COLO668 (cell line): ENCODE data around the gene EXOC3L2.

ENCODE experiments used
- DNase-seq: peaks from one replicate; lab custom pipeline; 2025; ENCODE audit not compliant: unreplicated experiment; lab: John Stamatoyannopoulos, UW

The EXOC3L2 gene

DNA sequence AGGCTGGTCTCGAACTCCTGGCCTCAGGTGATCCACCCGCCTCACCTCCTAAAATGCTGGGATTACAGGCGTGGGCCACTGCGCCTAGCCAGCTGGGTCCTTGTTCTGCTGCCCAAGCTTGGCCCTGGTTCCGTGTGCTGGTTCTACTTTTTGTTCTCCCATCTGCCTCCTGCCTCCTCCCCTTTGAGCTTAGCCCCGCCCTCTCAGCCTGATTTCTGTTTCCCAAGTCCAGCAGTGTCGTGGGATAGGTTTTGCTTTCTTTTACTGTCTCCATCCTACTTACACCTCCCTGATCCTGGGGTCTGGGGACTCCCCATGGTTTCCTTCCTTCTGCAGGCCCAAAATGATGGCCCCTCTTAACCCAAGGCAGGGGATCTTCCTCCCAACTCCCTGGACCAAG lies 64.3 kb downstream of the EXOC3L2 start:
- DNase-seq = no peak

DNA sequence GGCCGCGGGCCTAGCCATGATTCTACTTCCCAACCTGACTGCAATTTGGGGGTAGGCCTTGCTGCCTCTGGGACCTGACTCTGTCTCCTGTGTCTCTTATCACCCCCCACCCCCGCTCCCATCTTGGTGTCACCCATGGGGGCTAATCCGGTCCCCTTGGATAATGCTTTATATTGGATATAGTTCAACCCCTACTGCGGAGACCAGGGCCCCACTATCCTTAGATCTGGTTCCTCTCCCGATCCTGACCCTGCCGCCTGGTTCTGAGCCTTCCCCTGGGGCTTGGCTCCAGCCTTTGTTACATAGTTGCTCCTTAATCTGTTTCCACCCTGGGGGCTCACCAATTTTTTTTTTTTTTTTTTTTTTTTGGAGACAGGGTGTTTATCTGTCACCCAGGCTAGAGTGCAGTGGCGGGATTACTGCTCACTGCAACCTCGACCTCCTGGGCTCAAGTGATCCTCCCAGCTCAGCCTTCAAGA lies 65.3 kb downstream of the EXOC3L2 start:
- DNase-seq = no peak

DNA sequence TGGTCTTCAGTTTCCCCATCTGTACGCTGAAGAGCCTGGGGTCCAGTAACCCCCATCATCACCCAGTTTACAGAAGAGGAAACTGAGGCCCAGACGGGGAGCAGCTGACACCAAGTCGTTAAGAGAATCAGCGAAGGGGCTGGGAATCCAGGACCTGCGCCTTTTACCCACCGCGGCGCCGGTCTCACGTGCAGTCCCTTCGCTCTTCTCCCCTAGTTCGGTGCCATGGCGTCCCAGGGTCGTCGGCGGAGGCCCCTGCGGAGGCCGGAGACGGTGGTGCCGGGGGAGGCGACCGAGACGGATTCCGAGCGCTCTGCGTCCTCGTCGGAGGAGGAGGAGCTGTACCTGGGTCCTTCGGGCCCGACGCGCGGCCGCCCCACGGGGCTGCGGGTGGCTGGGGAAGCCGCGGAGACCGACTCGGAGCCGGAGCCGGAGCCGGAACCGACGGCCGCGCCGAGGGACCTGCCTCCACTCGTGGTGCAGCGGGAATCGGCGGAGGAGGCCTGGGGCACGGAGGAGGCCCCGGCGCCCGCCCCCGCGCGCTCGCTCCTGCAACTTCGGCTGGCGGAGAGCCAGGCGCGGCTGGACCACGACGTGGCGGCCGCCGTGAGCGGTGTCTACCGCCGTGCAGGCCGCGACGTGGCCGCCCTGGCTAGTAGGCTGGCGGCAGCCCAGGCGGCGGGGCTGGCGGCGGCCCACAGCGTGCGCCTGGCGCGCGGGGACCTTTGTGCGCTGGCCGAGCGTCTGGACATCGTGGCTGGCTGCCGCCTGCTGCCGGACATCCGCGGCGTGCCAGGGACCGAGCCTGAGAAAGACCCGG lies 65.9 kb downstream of the EXOC3L2 start:
- DNase-seq = peak; percentile 52

DNA sequence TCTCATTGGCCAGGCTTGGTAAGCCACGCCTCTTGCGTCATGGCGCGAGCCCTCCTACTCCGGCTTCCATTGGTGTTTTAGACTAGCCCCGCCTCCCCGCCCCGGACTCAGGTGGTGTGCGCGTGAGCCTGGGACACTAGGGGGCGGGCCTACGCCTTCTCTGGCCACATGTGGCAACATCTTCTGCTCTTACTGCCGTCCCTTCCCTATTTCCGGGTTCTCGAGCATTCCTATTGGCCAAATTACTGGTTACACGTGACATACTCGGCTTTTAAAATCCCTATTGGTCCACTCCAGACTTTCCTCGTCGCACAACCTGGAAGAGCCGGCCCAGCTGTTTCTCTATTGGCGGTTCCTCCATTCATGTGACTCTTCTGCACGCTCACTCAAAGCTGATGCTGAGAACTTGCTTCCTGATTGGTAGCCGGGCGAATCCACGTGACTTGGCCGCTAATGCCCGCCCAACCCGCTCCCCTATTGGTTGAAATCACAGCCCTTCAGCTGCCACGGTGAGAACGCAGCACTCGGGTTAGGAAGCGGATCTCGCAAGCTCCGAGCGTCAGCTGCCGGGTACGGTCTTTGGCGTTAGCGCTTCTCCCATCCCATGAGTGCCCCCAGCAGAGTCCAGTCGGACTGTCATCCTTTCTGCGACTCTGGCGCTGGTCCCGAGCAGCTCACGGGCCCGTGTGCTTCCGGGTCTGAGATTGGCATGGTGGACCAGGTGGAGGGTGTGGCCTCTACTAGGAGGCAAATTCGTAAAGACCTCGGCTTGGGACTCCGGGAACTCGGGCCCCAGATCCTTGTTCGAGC lies 66.7 kb downstream of the EXOC3L2 start, which contains the start of gene BLOC1S3:
Gene BLOC1S3, plus strand, starts transcription at position 523 of the 810 bp plus-strand sequence. CDS start 513 bp downstream, outside the sequence.
- peak; percentile 99 for DNase-seq

DNA sequence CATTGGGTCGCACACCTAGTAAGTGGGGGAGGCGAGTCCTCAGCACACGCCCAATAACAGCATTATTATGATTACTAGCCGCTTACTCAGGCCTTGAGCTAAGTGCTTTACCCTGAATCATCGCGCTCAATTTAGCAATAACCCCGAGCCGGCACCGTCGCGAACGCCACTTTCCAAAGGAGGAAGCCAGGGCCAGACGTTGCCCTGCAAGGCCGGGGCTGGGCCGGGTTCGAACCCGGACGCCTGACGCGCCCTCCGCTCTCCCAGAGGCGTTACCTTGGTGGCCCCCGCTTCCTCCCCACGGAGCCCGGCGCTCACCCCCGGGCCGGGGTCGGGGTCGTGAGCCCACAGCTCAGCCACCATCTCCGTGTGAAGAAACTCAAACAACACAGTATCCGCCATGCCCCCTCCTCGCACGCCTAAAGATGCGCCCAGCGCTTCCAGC lies 67.4 kb downstream of the EXOC3L2 start, which contains the start of gene TRAPPC6A:
Gene TRAPPC6A, minus strand, starts transcription at position 421 of the 445 bp plus-strand sequence. Its CDS starts 19 bp downstream, at position 402.
- DNase-seq = no peak

DNA sequence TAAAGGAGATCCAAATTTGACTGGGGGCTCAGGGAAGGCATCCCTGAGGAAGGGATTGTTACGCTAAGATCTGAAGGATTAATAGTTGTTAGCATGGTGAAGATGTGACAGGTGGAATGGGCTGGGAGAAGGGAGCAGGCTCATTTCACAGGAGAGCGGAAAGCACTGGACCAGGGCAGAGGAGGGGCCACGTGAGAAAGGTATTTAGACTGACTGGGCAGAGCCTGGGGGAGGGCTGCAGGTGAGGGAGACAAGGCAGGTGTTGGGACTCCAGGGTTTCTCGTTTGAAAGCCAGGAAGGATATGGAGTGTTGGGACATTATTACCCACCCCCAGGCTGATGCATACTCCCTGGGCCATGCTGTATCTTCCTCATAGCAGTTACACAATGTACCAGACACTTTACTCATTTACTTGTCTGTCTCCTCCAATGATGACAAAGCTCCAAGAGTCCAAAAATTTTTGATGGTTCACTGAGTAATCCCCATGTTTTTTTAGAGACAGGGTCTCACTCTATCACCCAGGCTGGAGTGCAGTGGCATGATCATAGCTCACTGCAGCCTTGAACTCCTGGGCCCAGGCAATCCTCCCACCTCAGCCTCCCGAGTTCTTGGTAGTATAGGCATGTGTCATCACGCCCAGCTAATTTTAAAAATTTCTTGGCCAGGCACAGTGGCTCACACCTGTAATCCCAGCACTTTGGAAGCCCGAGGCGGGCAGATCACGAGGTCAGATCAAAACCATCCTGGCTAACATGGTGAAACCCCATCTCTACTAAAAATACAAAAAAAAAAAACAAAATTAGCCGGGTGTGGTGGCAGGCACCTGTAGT lies 69.5 kb downstream of the EXOC3L2 start:
- peak; percentile 11 for DNase-seq

DNA sequence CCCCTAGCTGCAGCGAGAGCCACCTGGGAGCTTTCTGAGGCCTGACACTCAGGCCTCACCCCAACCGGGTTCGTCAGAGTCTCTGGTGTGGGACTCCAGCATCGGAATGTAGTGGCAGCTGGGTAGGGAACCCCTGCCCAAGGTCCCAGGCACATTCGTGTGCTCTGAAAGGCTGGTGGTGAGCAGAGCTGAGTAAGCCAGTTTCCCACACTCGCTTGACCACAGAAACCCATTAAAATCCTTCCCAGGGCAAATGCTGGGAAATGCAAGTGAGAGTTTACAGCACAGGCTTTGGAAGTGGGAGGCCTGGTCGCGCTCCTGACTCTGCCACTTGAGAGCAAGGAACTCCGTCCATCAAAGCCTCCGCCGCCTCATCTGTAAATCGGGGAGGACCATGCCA lies 71.4 kb downstream of the EXOC3L2 start:
- DNase-seq = no peak

DNA sequence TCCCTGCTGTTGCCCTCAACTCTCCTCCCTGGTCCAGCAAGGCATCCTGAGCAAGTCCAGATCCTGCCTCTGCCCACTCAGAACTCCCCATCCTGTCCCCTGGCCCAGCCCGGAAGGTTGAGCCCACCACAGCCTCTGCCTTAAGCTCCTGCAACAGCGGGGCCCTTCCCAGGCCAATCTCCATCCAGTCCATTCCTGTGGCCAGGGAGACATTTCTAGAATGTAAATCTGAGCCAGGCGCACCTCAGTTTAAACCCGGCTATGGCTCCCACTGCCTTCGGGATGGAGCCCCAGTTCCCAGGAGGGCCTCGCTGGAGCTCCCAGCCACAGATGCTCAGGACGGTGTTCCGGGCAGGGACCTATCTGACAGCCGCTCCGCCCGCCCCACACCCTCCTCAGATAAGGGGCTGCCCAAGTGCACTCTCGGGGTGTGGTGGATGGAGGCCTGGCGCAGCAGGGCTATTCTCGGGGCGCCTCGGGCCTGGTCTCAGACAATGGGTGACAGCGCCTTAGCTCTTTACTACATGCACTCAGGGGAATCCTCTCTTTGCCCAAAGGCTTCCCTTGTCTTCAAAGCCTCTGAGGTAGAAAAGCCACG lies 72.5 kb downstream of the EXOC3L2 start:
- DNase-seq = no peak

DNA sequence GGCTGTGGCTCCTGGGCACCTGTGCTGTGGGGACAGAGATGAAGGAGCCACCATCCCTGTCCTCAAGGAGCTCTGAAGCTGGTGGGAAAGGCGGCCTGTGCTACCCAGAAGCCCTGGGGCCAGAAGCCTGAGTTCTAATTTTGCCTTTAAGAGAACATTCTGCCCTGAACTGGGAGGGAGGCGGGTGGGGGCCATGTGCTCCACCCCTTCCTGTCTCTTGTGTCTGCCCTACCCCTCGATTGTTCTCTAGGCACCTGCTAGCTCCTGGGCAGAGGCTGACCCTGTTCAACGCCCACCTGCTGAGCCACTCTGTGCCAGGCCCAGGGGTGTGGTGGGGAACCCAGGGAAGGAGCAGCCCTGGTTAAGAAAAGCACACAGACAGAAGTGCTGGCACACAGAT lies 73.0 kb downstream of the EXOC3L2 start:
- peak; percentile 15 for DNase-seq

DNA sequence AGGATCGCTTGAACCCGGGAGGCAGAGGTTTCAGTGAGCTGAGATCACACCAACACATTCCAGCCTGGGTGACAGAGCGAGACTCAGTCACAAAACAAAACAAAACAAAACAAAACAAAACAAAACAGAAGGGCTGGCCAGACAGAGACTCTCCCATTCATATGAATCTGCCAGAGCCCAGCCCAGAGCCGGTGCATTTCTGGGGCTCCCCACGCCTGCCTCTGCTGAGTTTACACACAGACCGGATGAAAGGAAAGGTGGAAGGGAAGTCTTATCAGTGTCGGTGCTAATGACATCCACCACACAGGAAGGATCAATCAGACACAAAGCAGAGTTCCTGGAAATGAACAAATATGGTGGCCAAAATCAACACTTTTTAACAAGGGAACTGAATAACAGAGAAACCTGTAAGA lies 74.0 kb downstream of the EXOC3L2 start:
- no peak for DNase-seq

DNA sequence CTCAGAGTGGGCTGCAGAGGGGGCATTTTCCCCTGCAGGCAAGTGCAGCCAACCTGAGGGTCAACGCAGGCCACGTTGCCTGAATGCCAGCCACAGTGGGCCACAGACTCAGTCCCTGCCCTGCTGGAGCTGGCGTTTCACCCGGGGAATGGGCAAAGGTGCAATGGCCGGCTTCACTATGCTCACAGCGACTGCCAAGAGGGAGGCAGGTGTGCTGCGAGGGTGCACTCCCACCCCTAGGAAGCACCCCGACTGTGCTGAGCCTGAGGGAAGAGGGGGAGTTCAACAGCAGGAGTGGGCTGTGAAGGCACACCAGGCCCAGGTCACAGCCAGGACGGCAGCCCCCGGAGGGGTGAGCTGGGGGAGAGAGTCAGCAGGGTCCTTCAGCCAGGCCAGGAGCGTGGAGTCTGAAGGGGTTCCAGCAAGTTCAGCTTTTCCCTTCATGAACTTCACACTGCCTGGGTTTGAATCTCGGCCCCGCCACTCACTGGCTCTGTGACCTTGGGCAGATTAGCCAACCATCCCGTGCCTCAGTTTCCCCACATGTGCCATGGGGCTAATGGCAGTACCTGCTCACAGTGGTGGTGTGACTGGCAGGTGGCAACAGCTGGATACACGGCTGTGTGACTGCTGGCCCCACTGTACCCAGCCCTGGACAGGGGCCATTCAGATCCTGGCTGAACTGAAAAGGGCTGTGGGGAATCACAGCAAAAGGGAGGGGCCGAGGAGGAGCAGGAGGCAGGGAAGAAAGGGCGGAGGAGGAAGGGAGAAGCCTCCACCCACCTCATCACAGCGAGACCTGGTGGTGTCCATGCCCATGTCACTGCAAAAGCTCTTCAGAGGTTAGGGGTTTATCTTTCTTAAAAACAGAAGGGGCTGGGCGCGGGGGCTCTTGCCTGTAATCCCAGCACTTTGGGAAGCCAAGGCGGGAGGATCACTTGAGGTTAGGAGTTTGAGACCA lies 74.8 kb downstream of the EXOC3L2 start:
- DNase-seq = no peak

DNA sequence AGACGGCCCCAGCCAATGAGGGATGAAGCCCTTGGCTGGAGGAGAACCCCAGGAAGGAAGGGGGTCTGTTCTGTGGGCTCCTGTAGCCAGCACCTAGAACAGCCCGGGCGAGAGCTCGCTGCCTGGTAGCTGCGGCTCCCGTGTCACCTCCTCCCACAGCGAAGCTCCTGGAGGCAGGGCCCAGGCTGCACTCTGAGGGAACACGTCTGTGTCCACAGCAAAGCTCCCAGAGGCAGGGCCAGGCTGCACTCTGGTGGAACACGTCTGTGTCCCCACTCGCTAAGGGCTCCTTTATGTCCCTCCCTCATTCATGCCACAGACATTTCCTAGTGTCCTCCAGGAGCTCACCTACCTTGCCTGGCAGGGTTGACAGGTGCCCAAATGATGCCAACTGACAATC lies 75.6 kb downstream of the EXOC3L2 start:
- DNase-seq = no peak

DNA sequence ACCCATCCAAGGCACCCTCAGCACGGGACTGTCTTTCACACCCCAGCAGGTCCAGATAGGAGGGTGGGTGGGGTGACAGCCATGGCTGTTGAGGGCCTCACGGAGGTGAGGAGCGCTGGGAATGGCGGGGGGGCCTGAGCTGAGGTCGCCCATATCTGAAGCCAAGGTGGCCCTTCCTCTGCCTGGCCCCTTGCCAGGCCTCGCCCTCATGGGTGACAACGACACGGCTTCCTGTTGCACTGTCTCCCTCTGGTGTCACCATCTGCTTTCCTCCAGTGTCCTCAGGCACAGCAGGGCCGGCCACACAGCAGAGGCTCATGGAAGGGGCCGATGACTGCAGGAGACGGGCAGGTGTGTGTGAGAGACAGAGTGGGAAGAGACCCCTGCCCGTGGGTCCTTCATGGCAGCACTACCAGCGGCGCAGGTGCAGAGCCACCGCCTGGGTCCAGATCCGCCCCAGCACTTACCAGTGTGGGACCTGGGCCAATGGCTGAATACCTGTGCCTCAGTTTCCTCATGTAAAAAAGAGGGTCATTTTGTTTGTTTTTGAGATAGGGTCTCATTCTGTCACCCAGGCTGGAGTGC lies 76.3 kb downstream of the EXOC3L2 start:
- peak; percentile 57 for DNase-seq

DNA sequence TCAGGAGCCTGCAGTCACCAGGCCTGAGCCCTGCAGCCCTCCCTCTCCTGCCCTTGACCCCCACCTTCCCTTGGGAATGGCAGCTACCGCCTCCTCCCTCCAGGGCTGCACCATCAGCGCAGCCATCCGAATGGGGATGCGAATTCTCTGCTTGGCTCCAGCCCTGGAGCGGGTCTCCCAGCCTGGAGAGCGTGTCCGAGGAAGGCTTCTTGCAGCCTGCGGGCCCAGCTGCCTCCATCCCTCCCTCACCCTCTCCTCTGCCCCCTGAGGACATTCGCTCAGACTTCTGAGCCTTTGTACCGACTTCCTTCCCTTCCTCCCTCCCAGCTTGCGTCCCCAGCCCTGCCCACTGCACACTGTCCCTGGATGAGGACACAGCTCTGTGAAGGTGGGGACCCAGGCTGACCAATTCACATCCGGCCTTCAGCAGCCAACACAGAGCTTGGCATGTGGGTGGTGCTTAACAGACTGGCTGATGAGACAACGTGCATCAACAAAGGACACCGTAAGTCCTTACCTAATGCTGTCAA lies 78.4 kb downstream of the EXOC3L2 start:
- no peak for DNase-seq

DNA sequence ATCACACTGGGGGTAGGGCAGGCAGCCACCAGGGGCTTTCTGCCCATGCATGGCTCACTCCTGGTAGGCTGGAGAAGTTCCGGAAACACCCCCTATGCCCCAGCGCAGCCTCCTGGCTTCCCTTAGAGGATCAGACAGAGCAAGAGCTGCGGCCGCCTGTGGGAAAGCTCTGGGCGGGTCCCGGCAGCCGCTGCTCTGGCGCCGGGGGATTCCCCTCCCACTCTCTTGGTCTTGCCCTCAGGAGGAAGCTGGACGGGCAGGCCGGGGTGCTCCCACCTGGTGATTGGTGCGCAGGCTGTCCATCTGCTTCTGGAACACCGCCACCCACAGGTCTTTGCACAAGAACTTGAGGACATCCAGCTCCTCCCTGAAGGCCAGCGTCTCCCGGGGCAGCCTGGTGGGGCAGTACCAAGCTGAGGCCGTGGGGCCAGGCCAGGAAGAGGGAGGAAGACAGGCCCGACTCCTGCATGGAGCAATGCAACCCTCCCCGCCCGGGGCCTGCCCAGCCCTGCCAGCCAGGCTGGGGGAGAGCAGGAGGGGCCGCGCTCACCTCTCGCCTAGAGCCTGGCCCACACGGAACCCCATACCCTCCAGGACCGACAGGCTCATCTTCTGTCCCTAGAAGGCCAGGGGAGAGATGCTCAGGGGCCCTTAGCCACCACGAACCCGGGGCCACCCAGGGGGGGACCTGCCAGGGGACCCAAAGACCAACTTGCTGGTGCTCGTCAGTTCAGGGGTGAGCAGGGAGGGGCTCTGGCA lies 80.5 kb downstream of the EXOC3L2 start:
- DNase-seq = peak; percentile 60

DNA sequence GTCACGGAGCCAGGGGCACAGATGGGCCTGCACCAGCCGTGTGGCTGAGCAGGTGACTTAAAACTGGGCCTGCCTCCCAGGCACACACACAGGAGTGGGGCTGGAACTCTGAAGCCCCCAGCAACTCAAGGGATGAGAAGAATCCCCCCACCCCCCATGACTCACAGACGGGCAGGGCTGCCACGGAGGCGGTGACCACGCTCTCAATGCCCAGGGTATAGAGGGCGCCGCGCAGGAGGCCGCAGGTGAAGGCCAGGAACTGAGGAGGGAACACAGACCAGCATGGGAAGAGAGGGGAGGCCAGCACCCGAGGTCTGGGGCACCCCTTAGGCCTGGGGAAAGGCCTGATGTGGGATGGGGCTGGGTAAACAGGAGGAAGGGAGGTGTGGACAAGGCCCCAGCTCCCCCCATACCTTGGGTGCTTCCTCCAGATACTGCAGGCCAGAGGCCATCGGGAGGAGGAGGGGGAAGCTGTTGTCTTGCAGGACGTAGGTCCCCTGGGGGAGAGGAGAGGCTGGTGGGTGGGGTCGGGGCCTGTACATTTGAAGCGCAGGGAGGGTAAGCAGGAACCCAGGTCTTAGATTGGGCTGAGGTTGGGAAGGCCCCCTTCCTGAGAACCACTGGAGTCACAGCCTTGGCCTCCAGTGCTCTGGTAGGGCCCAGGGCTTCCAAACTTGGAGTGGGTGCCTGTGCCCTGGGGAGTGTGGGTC lies 81.3 kb downstream of the EXOC3L2 start:
- no peak for DNase-seq

DNA sequence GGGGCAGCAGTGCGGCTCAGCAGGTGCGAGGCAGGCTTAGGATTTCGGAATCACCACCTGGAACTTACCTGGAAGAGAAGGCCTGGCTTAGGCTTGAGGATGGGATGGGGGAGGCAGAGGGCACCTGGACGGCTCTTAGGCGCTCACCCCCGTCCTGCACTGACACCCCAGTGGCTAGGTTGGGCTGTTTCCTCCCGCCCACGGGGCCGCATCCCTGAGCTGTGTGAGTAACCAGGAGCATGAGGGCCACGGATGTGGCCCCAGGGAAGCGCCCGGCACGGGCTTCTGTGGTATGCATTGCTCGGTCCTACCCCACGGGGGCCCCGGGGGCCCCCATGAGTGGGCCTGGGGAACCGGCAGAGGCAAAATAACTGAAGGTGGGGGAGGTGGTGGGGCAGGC lies 82.1 kb downstream of the EXOC3L2 start:
- DNase-seq = no peak
